AG08396 (cell line): ENCODE data around the gene MCM8.

Experiments
- DNase-seq: peaks from one replicate; pipeline ENCODE4 v3.0.0; 2012; ENCODE audit warnings: low spot score, mixed read lengths

The MCM8 gene

GRCh38 chr20:5950271-5951031 is at the start of gene MCM8, which contains the start of gene TRMT6:
TSS of gene MCM8 (plus strand) at chr20:5950652. CDS start at chr20:5952016, 1,364 bp downstream.
TSS of gene TRMT6 (minus strand) at chr20:5950533. CDS start at chr20:5950405, 128 bp downstream.
- DNase-seq: peak; percentile 91

- DNase-seq: no peak
Observed at GRCh38 chr20:5900908-5901307, 49.5 kb upstream of the MCM8 start.

- no peak for DNase-seq
Observed at GRCh38 chr20:5908981-5909380, 41.5 kb upstream of the MCM8 start.

- no peak for DNase-seq
Observed at GRCh38 chr20:5910186-5910585, 40.3 kb upstream of the MCM8 start.

GRCh38 chr20:5913166-5913565 is 37.3 kb upstream of the MCM8 start:
- no peak for DNase-seq

GRCh38 chr20:5914859-5915258 is 35.6 kb upstream of the MCM8 start:
- DNase-seq: no peak

- peak; percentile 35 for DNase-seq
Observed at GRCh38 chr20:5918856-5919625, 31.4 kb upstream of the MCM8 start.

GRCh38 chr20:5919626-5920544 is 30.6 kb upstream of the MCM8 start:
- DNase-seq: no peak

- no peak for DNase-seq
Observed at GRCh38 chr20:5920581-5920980, 29.9 kb upstream of the MCM8 start.

GRCh38 chr20:5923493-5923892 is 27.0 kb upstream of the MCM8 start:
- DNase-seq: no peak

GRCh38 chr20:5925551-5925950 is 24.9 kb upstream of the MCM8 start:
- no peak for DNase-seq

- no peak for DNase-seq
Observed at GRCh38 chr20:5927749-5928462, 22.5 kb upstream of the MCM8 start.

GRCh38 chr20:5928836-5929715 is 21.4 kb upstream of the MCM8 start:
- DNase-seq: no peak

GRCh38 chr20:5931411-5931810 is 19.0 kb upstream of the MCM8 start:
- DNase-seq: no peak

- DNase-seq: no peak
Observed at GRCh38 chr20:5932796-5933195, 17.7 kb upstream of the MCM8 start.

- no peak for DNase-seq
Observed at GRCh38 chr20:5933802-5934436, 16.5 kb upstream of the MCM8 start.

- no peak for DNase-seq
Observed at GRCh38 chr20:5935384-5935783, 15.1 kb upstream of the MCM8 start.

GRCh38 chr20:5936238-5936637 is 14.2 kb upstream of the MCM8 start:
- DNase-seq: no peak

- DNase-seq: no peak
Observed at GRCh38 chr20:5938456-5939029, 11.9 kb upstream of the MCM8 start.

- no peak for DNase-seq
Observed at GRCh38 chr20:5945963-5946362, 4.5 kb upstream of the MCM8 start.
